Natural killer cell (primary cell): ENCODE results near the gene PAMR1. TPM values are rescaled to one million over a fixed set of nuclear protein-coding genes. Genes with fewer than 3 reads are reported as not detected.

Experiments
- ATAC-seq, 3 donors: fragments of 150-1000 bp in 2 of 3; fragments of 200-7000 bp in 1 of 3; cut with Tn5 transposase; 1 replicate in 1 of 3; 2 replicates in 2 of 3; pipeline ENCODE4 v1.10.0; 2021; ENCODE audit warnings: mild to moderate bottlenecking in 2 of 3, moderate library complexity in 2 of 3
- DNase-seq, 2 donors: peaks; one replicate each; pipeline versions ENCODE4 v3.0.0 to v3.0.0-alpha.2; 2013 to 2021; ENCODE audit warnings: mixed read lengths in 1 of 2
- H3K27ac ChIP-seq: one replicate; pipeline ENCODE4 v1.5.1; 2013; ENCODE audit warnings: mild to moderate bottlenecking, low read length
- H3K27me3 ChIP-seq: one replicate; pipeline ENCODE4 v1.6.1; 2013; ENCODE audit warnings: low read length; ENCODE audit not compliant: control insufficient read depth, insufficient read depth
- H3K36me3 ChIP-seq: one replicate; pipeline ENCODE4 v1.6.1; 2013; ENCODE audit warnings: low read length; ENCODE audit not compliant: control insufficient read depth, insufficient read depth
- H3K4me1 ChIP-seq: one replicate; pipeline ENCODE4 v1.6.1; 2013; ENCODE audit warnings: low read length; ENCODE audit not compliant: control insufficient read depth, insufficient read depth
- H3K4me3 ChIP-seq: one replicate; pipeline ENCODE4 v1.5.1; 2013; ENCODE audit warnings: low read length
- H3K9me3 ChIP-seq: one replicate; pipeline ENCODE4 v1.6.1; 2013; ENCODE audit warnings: low read length; ENCODE audit not compliant: control insufficient read depth, insufficient read depth
- H3K27ac Mint-ChIP-seq, 2 donors: one replicate each; pipeline ENCODE4 v1.8.0; 2022; ENCODE audit warnings: mild to moderate bottlenecking in 2 of 2, mixed read lengths in 2 of 2, moderate library complexity in 1 of 2
- H3K27me3 Mint-ChIP-seq, 2 donors: one replicate each; pipeline ENCODE4 v1.8.0; 2022; ENCODE audit warnings: low read depth in 2 of 2, mixed read lengths in 2 of 2
- H3K36me3 Mint-ChIP-seq: one replicate; pipeline ENCODE4 v1.8.0; 2022; ENCODE audit warnings: mixed read lengths
- H3K4me1 Mint-ChIP-seq, 2 donors: one replicate each; pipeline ENCODE4 v1.8.0; 2022; ENCODE audit warnings: mixed read lengths in 2 of 2
- H3K4me3 Mint-ChIP-seq: one replicate; pipeline ENCODE4 v1.8.0; 2022; ENCODE audit warnings: mild to moderate bottlenecking, moderate library complexity, mixed read lengths
- H3K9me3 Mint-ChIP-seq, 2 donors: one replicate each; pipeline ENCODE4 v1.8.0; 2022; ENCODE audit warnings: mixed read lengths in 2 of 2
- WGBS: methylation state at CpG from one replicate; pipeline ENCODE4 v1.1.7; 2013; ENCODE audit warnings: missing lambda C conversion rate; ENCODE audit not compliant: insufficient coverage; 5-methylcytosine and 5-hydroxymethylcytosine counted together
- intact Hi-C: fragments of 100-400 bp; cut with micrococcal nuclease; formaldehyde crosslinking; loops from one replicate; pipeline ENCODE4 v1.14.2; 2022
- total RNA-seq, 4 donors: library from RNA; stranded (reverse); fragments of 120-200 nt in 1 of 4; gene quantifications; one replicate each; pipeline versions ENCODE4 v1.2.3 to v1.2.4, GENCODE V29; 2013 to 2022
- TF ChIP-seq, protein P1 (sequence below): fragments of 200-600 bp; IDR thresholded peaks from one replicate; pipeline ENCODE4 v1.8.0; 2022; ENCODE audit warnings: antibody characterized with exemption

PAMR1 gene
- total RNA-seq, 3 donors from 2014 or later (not counting 1 experiment from before 2014, with no cell fraction given), result not detected

DNA sequence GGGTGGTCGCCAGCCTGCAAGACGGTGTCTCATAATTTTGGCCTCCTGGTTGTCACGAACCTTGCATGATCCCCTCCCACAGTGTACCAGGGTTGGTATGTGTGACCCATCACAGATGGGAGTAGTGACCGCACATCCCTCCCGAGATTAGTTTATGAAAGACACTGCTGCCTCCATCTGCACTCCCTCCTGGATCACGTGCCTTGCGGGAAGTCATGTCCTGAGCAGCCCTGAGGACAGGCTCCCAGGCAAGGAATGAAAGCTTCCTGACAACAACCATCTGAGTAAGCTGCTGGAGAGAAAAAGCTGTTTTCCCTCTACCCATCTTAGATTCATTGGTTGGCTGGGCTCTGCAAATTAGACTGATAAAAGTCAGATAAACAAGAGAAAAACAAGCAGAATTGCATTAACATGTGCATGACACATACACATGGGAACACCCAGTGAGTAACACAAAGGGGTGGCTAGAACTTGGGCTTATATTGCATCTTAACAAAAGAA lies 14.4 kb upstream of the PAMR1 start:
- TF ChIP-seq, protein P1, sequence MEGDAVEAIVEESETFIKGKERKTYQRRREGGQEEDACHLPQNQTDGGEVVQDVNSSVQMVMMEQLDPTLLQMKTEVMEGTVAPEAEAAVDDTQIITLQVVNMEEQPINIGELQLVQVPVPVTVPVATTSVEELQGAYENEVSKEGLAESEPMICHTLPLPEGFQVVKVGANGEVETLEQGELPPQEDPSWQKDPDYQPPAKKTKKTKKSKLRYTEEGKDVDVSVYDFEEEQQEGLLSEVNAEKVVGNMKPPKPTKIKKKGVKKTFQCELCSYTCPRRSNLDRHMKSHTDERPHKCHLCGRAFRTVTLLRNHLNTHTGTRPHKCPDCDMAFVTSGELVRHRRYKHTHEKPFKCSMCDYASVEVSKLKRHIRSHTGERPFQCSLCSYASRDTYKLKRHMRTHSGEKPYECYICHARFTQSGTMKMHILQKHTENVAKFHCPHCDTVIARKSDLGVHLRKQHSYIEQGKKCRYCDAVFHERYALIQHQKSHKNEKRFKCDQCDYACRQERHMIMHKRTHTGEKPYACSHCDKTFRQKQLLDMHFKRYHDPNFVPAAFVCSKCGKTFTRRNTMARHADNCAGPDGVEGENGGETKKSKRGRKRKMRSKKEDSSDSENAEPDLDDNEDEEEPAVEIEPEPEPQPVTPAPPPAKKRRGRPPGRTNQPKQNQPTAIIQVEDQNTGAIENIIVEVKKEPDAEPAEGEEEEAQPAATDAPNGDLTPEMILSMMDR, result no peak
- H3K27ac Mint-ChIP-seq, result no peak overlapping the region
- ATAC-seq, result no peak
- H3K36me3 Mint-ChIP-seq, result no peaks in the 10 kb centered on the region
- WGBS, result 80% methylated on average over 7 of the region's 7 CpGs
- H3K9me3 Mint-ChIP-seq, result no peaks in the 10 kb centered on the region
- H3K27me3 Mint-ChIP-seq, result peaks cover 16 to 17% of the 10 kb centered on the region in 2 donors
- no peaks in the 10 kb centered on the region for H3K36me3 ChIP-seq
- H3K27ac ChIP-seq, result no peak overlapping the region
- no peaks in the 10 kb centered on the region for H3K4me1 Mint-ChIP-seq
- intact Hi-C loops, result no loop called here
- no peak for DNase-seq
- no peak overlapping the region for H3K4me3 ChIP-seq
- H3K4me1 ChIP-seq, result no peaks in the 10 kb centered on the region
- no peak overlapping the region for H3K4me3 Mint-ChIP-seq
- no peaks in the 10 kb centered on the region for H3K27me3 ChIP-seq
- H3K9me3 ChIP-seq, result no peaks in the 10 kb centered on the region

DNA sequence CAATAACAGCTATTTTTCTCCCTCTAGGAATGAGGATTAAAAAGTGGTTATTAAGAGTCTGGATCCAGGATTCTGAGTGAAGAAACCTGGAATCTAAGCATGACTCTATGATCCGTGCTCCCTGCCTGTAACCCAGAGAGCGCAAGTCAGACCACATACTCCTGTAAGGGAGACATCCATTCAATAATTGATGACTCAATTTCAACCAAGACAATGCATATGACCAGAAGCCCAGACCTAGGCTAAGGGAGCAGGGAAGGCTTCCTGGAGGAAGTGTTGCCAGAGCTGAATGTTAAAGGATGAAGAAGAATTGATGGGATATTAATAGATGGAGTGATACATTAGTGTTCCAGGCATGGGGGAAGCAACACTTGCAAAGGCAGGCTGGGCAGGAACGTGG lies 13.8 kb upstream of the PAMR1 start:
- no peak overlapping the region for H3K4me3 ChIP-seq
- peaks cover 16 to 17% of the 10 kb centered on the region in 2 donors for H3K27me3 Mint-ChIP-seq
- DNase-seq (no peak), ATAC-seq (no peak)
- H3K36me3 Mint-ChIP-seq, result no peaks in the 10 kb centered on the region
- no peak overlapping the region for H3K27ac ChIP-seq
- intact Hi-C loops, result no loop called here
- no peaks in the 10 kb centered on the region for H3K36me3 ChIP-seq
- H3K9me3 ChIP-seq, result no peaks in the 10 kb centered on the region
- no peaks in the 10 kb centered on the region for H3K9me3 Mint-ChIP-seq
- no peak overlapping the region for H3K4me3 Mint-ChIP-seq
- WGBS, result 58% methylated on average over 3 of the region's 3 CpGs
- H3K27ac Mint-ChIP-seq, result no peak overlapping the region
- TF ChIP-seq, protein P1, result no peak
- no peaks in the 10 kb centered on the region for H3K27me3 ChIP-seq
- no peaks in the 10 kb centered on the region for H3K4me1 Mint-ChIP-seq
- no peaks in the 10 kb centered on the region for H3K4me1 ChIP-seq

DNA sequence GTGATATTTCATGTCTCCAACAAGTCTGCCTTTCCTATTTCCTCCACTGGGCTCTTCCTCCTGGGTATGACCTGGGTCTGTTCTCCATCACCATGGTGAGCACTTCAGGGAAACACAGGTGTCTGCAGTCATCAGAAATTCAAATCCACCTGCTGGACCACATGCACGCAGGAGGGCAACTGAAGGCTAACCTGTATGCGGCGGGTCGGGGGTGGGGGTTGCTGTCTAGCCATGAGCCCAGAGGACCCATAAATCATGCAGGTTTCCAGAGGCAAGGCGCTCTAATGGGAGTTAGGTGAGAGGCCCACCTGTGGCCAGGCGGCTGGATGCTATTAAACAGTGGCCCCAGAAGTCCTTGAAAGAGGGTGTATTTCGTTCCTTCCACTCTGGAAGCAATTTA lies 11.1 kb upstream of the PAMR1 start:
- Mint-ChIP-seq H3K9me3 (no peaks in the 10 kb centered on the region), H3K36me3 (no peaks in the 10 kb centered on the region), H3K27me3 (peaks cover 13 to 17% of the 10 kb centered on the region in 2 donors), H3K27ac (no peak overlapping the region), H3K4me1 (no peaks in the 10 kb centered on the region), H3K4me3 (no peak overlapping the region)
- no peak for DNase-seq
- Histone ChIP-seq H3K9me3 (no peaks in the 10 kb centered on the region), H3K27me3 (no peaks in the 10 kb centered on the region), H3K4me3 (no peak overlapping the region), H3K4me1 (no peaks in the 10 kb centered on the region), H3K36me3 (no peaks in the 10 kb centered on the region), H3K27ac (no peak overlapping the region)
- intact Hi-C loops, result no loop called here
- TF ChIP-seq, protein P1, result no peak
- 89% methylated on average over 7 of the region's 7 CpGs for WGBS
- ATAC-seq, result no peak

DNA sequence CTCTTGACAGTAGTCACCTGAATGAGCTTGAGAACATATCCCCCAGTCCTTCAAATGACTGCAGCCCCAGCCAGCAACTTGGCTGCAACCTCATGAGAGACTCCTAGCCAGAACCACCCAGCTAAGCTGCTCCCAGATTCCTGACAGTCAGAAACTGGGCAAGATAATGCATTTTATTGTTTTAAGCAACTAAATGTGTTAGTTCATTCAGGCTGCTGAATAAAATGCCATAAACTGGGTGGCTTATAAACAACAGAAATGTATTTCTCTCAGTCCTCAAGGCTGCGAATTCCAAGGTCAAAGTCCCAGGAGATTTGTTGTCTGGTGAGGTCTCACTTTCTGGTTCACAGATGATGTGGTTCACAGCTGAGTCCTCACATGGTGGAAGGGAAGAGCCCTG lies 5.8 kb upstream of the PAMR1 start:
- no peaks in the 10 kb centered on the region for H3K9me3 Mint-ChIP-seq
- DNase-seq (no peak), ATAC-seq (no peak)
- H3K27ac Mint-ChIP-seq, result no peak overlapping the region
- WGBS, result 87% methylated on average over 1 of the region's 1 CpG
- H3K27me3 ChIP-seq, result peaks cover under 1% of the 10 kb centered on the region
- intact Hi-C loops, result no loop called here
- TF ChIP-seq, protein P1, result no peak
- peaks cover 25 to 34% of the 10 kb centered on the region in 2 donors for H3K27me3 Mint-ChIP-seq
- H3K9me3 ChIP-seq, result no peaks in the 10 kb centered on the region
- no peaks in the 10 kb centered on the region for H3K4me1 Mint-ChIP-seq
- no peaks in the 10 kb centered on the region for H3K36me3 Mint-ChIP-seq
- no peaks in the 10 kb centered on the region for H3K4me1 ChIP-seq
- H3K27ac ChIP-seq, result no peak overlapping the region
- H3K4me3 ChIP-seq, result no peak overlapping the region
- H3K4me3 Mint-ChIP-seq, result no peak overlapping the region
- H3K36me3 ChIP-seq, result no peaks in the 10 kb centered on the region
